ENCODE data around the gene TMEM242.
"Not testable (repeated sequence)": the region's sequence is repeated elsewhere in the genome, so short reads cannot be mapped to it uniquely, and the experiment has no call there.

TMEM242 gene

GRCh38 chr6:157323966-157324300, 614 bp upstream of the TMEM242 start:
- peak; percentile 34 for DNase-seq (ENCODE audit: extremely low read depth, low read depth)
- peak; percentile 29 for TF ChIP-seq CTCF (IDR thresholded peaks at IDR 0.05; ENCODE audit: low read depth, low read length)

- no peak for DNase-seq (ENCODE audit: extremely low read depth, low read depth)
- no peak for TF ChIP-seq CTCF (IDR thresholded peaks at IDR 0.05; ENCODE audit: low read depth, low read length)
Observed at GRCh38 chr6:157322792-157323254, 496 bp downstream of the TMEM242 start.

- TF ChIP-seq CTCF (IDR thresholded peaks at IDR 0.05; ENCODE audit: low read depth, low read length) = no peak
- peak; percentile 44 for DNase-seq (ENCODE audit: extremely low read depth, low read depth)
Observed at GRCh38 chr6:157316871-157317814, 6.2 kb downstream of the TMEM242 start.

GRCh38 chr6:157314705-157315321, 8.5 kb downstream of the TMEM242 start:
- peak; percentile 54 for DNase-seq (ENCODE audit: extremely low read depth, low read depth)
- TF ChIP-seq CTCF (IDR thresholded peaks at IDR 0.05; ENCODE audit: low read depth, low read length) = peak; percentile 87

GRCh38 chr6:157313531-157314467, 9.5 kb downstream of the TMEM242 start:
- TF ChIP-seq CTCF (IDR thresholded peaks at IDR 0.05; ENCODE audit: low read depth, low read length) = no peak
- no peak for DNase-seq (ENCODE audit: extremely low read depth, low read depth)

- DNase-seq (ENCODE audit: extremely low read depth, low read depth) = no peak
Observed at GRCh38 chr6:157312757-157313156, 10.6 kb downstream of the TMEM242 start.

GRCh38 chr6:157310693-157311092, 12.6 kb downstream of the TMEM242 start:
- not testable (repeated sequence) for DNase-seq (ENCODE audit: extremely low read depth, low read depth)

More at GRCh38 chr6:157312757-157313156, 10.6 kb downstream of the TMEM242 start:
- no peak for TF ChIP-seq CTCF (IDR thresholded peaks at IDR 0.05; ENCODE audit: low read depth, low read length)

Measured in AG09319 (cell line).